IPS-18c (cell line): ENCODE measurements around the gene NDUFB1.

Experiments
- H3K4me3 ChIP-seq: 2 replicates; pipeline ENCODE4 v1.7.0; 2013; ENCODE audit warnings: low read depth, mild to moderate bottlenecking, low read length, moderate library complexity; ENCODE audit not compliant: insufficient read depth
- H3K9me3 ChIP-seq: one replicate; pipeline ENCODE4 v1.6.1; 2013; ENCODE audit warnings: mild to moderate bottlenecking, low read length, moderate library complexity; ENCODE audit not compliant: control insufficient read depth, insufficient read depth

Gene NDUFB1

GRCh38 chr14:92105893-92106142, 15.7 kb downstream of the NDUFB1 start:
- H3K4me3 ChIP-seq = peak overlapping the region; percentile 95
- no peaks in the 10 kb centered on the region for H3K9me3 ChIP-seq

DNA sequence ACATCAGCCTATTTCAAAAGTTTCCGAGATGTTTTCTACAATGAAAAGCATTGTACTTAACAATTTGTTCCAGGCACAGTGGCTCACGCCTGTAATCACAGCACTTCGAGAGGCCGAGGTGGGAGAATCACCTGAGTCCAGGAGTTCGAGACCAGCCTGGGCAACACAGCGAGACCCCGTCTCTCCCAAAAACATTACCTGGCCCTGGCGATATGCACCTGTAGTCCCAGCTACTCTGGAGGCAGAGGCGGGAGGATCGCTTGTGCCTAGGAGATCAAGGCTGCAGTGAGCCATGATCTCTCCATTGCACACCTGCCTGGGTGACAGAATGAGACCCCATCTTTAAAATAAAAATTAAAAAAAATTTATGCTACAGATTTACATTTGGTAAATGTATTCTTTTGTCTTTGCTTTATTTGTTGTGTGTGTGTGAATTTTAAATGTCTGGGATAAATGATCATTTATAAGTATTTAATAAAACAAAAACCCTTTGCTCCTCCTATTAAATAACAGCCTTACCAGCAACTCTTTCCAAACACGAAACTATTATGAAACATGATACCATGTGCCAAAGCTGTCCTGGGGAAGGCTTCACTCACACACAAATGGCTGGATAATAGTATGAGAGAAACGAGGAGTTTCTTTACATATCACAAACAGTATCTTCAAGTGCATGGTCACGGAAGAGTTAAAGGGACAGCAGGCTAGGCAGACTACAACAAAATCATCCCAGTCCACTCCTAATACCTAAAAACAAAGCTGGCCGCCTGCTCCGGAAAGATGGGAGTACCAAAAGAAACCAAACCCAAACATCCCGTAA, 16.2 kb downstream of the NDUFB1 start:
- Histone ChIP-seq H3K9me3 (no peaks in the 10 kb centered on the region), H3K4me3 (peak overlapping the region; percentile 95)

GRCh38 chr14:92103363-92103989, 18.0 kb downstream of the NDUFB1 start:
- no peak overlapping the region for H3K4me3 ChIP-seq

GRCh38 chr14:92099802-92100201, 21.7 kb downstream of the NDUFB1 start:
- Histone ChIP-seq H3K4me3 (no peak overlapping the region), H3K9me3 (no peaks in the 10 kb centered on the region)

More at GRCh38 chr14:92103363-92103989, 18.0 kb downstream of the NDUFB1 start:
- no peaks in the 10 kb centered on the region for H3K9me3 ChIP-seq

DNA sequence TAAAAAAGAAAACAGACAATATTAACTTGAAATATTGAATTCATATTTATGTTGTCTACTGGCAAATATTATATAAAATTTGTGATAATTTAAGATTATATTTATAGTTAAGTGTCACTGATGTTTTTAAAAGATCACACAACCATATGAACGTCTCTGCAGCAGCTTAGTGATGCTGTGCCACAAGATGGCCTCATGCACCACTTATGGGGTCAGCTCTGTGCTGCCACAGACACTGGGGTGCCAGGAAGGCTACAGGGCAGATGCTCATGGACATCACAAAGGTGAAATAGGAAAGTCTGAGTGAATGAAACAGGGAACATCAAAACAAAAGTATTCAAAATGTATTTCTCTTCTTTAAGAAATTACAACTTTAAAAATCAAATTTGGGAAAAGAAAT, 28.2 kb downstream of the NDUFB1 start:
- H3K9me3 ChIP-seq = no peaks in the 10 kb centered on the region
- no peak overlapping the region for H3K4me3 ChIP-seq

- no peaks in the 10 kb centered on the region for H3K9me3 ChIP-seq
- no peak overlapping the region for H3K4me3 ChIP-seq
Measured at GRCh38 chr14:92088494-92088893, 33.0 kb downstream of the NDUFB1 start.

DNA sequence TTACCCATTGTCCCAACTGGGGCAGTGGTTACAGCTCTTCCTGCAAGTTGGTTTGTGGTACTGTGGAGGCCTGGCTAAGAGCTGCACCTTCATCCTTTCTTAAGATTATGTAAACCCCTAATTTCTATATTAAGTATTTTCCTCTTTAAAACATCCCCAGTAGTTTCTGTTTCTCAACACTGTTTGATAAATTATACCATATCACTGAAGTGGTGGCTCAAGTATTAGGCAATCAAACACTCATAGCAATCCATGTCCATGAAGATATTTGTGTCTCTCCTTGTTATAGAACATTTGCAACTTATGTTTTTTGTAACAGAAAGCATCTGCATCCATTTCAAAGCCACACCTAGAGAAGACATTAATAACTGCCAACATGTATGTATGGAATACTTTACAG, 47.0 kb downstream of the NDUFB1 start:
- no peak overlapping the region for H3K4me3 ChIP-seq
- H3K9me3 ChIP-seq = no peaks in the 10 kb centered on the region
